ENCODE data around the gene TACR1. TPM values are rescaled to one million over a fixed set of nuclear protein-coding genes. Genes with fewer than 3 reads are reported as not detected.
"Not testable (repeated sequence)": the region's sequence is repeated elsewhere in the genome, so short reads cannot be mapped to it uniquely, and the experiment has no call there.

TACR1 gene
- total RNA-seq, 1 donor from 2014 or later = not detected

DNA sequence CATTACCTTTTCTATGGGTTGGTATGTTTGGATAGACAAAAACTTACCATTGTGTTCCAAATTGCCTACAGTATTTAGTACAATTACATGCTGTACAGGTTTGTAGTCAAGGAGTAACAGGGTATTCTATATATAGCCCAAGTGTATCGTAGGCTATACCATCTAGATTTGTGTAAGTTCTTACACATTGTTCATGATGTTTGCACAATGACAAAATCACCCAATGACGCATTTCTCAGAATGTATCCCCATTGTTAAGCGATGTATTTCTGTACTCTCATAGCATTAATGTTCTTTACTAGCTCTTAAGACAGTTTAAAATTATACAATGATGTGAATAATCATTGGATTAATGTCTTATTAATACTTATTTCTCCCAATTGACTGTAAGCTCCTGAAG, 16.7 kb downstream of the TACR1 start:
- Mint-ChIP-seq H3K9me3 (no peaks in the 10 kb centered on the region), H3K27me3 (ENCODE audit: low read depth) (no peaks in the 10 kb centered on the region)

GRCh38 chr2:75180476-75180875, 18.8 kb downstream of the TACR1 start:
- Mint-ChIP-seq H3K27ac (no peak overlapping the region), H3K27me3 (ENCODE audit: low read depth) (no peaks in the 10 kb centered on the region), H3K4me1 (ENCODE audit: low read depth) (no peaks in the 10 kb centered on the region), H3K36me3 (ENCODE audit: low read depth) (no peaks in the 10 kb centered on the region), H3K9me3 (no peaks in the 10 kb centered on the region), H3K4me3 (ENCODE audit: low read depth) (no peak overlapping the region)
- DNase-seq (ENCODE audit: low spot score) = no peak
- intact Hi-C loops (cut with micrococcal nuclease) = no loop called here

More for the DNA sequence above, 16.7 kb downstream of the TACR1 start:
- H3K4me3 Mint-ChIP-seq (ENCODE audit: low read depth) = no peak overlapping the region
- no peak for DNase-seq (ENCODE audit: low spot score)
- intact Hi-C loops (cut with micrococcal nuclease) = no loop called here
- H3K36me3 Mint-ChIP-seq (ENCODE audit: low read depth) = no peaks in the 10 kb centered on the region
- no peak overlapping the region for H3K27ac Mint-ChIP-seq
- H3K4me1 Mint-ChIP-seq (ENCODE audit: low read depth) = no peaks in the 10 kb centered on the region

DNA sequence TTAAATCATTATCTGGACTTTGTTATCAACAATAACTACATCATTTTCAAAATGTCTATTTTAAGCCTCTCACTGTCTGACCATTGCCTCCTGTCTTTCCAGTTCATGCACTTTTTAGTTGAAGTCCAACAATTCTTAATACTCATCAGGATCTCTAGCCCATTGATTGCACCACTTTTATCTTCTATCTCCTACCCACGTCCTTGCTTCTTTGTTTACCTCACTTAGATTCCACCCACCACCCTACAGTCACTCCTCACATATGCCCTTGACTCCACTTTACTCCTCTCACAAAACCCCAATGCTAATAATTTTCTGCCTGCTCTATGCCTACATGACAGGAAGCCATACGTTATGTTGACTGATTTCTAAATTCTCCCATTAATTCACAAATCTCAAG, 21.9 kb downstream of the TACR1 start:
- H3K27me3 Mint-ChIP-seq (ENCODE audit: low read depth) = no peaks in the 10 kb centered on the region
- intact Hi-C loops (cut with micrococcal nuclease) = no loop called here

DNA sequence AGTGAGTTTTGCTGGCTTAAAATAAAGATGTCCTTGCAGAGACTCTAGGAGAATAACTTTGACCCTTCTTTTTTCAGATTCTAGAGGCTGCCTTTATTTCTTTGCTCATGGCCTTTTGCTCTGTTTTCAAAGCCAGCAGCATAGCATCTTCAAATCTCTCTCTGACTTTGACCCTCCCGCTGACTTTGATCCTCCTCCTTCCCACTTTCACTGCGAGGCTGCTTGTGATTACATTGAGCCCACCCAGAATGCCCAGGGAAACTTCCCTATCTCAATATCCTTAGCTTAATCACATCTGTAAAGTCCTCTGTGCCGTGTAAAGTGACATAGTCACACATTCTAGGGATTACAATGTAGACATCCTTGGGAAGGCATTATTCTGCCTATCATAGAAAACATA, 23.9 kb downstream of the TACR1 start:
- H3K27ac Mint-ChIP-seq = no peak overlapping the region
- no peak for DNase-seq (ENCODE audit: low spot score)
- H3K9me3 Mint-ChIP-seq = no peaks in the 10 kb centered on the region
- H3K4me3 Mint-ChIP-seq (ENCODE audit: low read depth) = no peak overlapping the region
- H3K27me3 Mint-ChIP-seq (ENCODE audit: low read depth) = no peaks in the 10 kb centered on the region
- no peaks in the 10 kb centered on the region for H3K4me1 Mint-ChIP-seq (ENCODE audit: low read depth)
- intact Hi-C loops (cut with micrococcal nuclease) = no loop called here
- H3K36me3 Mint-ChIP-seq (ENCODE audit: low read depth) = no peaks in the 10 kb centered on the region

More for the DNA sequence above, 21.9 kb downstream of the TACR1 start:
- no peak for DNase-seq (ENCODE audit: low spot score)
- no peak overlapping the region for H3K4me3 Mint-ChIP-seq (ENCODE audit: low read depth)
- H3K4me1 Mint-ChIP-seq (ENCODE audit: low read depth) = no peaks in the 10 kb centered on the region
- no peak overlapping the region for H3K27ac Mint-ChIP-seq
- no peaks in the 10 kb centered on the region for H3K9me3 Mint-ChIP-seq
- no peaks in the 10 kb centered on the region for H3K36me3 Mint-ChIP-seq (ENCODE audit: low read depth)

DNA sequence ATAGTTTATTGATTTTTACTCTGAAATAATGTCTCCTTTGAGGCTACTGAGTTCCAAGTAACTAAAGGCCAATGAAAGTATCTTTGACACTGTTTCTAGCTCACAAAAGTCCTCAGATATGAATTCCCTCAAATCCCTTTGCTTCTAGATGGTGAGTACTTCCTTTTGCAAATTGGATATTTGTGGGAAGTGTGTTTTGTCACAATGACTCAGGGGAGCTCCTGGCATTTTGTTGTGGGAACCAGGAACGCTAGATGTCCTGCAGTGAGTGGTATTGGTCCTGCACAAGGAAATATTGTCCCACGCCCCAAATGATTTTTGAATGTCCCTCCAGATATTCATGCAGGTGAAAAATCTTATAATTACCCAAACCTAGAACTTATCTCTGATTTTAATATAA, 24.3 kb downstream of the TACR1 start:
- Mint-ChIP-seq H3K4me1 (ENCODE audit: low read depth) (no peaks in the 10 kb centered on the region), H3K27me3 (ENCODE audit: low read depth) (no peaks in the 10 kb centered on the region), H3K4me3 (ENCODE audit: low read depth) (no peak overlapping the region), H3K27ac (no peak overlapping the region), H3K9me3 (no peaks in the 10 kb centered on the region), H3K36me3 (ENCODE audit: low read depth) (no peaks in the 10 kb centered on the region)
- DNase-seq (ENCODE audit: low spot score) = no peak
- intact Hi-C loops (cut with micrococcal nuclease) = no loop called here

DNA sequence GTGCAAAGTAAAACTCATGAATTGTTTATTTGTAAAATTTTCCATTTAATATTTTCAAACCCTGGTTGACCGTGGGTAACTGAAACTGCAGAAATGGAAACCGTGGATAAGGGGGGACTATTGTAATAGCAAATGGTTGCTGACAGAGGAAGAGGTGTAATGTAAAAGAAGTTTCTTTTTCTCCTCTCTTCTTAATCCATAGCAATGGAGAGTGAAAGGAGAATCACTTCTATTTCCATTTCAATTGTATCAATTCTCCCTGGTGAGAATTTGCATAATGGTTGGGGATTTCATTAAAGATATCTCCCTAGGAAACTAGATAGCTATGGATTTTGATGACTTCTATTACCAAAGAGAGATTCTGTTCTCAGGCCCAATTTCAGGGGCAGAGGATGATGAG, 24.8 kb downstream of the TACR1 start:
- Mint-ChIP-seq H3K4me1 (ENCODE audit: low read depth) (no peaks in the 10 kb centered on the region), H3K27me3 (ENCODE audit: low read depth) (no peaks in the 10 kb centered on the region), H3K27ac (no peak overlapping the region), H3K9me3 (no peaks in the 10 kb centered on the region), H3K4me3 (ENCODE audit: low read depth) (no peak overlapping the region), H3K36me3 (ENCODE audit: low read depth) (no peaks in the 10 kb centered on the region)
- intact Hi-C loops (cut with micrococcal nuclease) = no loop called here
- DNase-seq (ENCODE audit: low spot score) = no peak

DNA sequence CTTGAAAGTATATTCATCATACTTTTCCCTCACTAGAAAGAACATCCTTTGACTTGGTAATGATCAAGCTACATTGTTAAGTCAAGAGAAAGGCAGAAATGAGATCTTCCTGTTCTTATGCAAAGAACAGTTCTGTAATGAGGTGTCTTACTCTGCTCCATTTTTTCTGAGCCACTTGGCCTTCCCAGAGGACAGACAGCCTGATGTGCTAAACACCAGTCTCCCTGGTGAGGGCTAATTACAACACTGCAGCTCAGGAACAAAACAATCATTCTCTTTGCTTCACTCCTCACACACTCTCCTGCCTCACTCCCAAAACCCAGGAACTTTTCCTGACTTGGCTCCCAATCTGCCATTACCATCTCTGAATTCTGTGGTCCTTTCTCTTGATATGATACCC, 25.6 kb downstream of the TACR1 start:
- Mint-ChIP-seq H3K27me3 (ENCODE audit: low read depth) (no peaks in the 10 kb centered on the region), H3K4me1 (ENCODE audit: low read depth) (no peaks in the 10 kb centered on the region), H3K4me3 (ENCODE audit: low read depth) (no peak overlapping the region), H3K9me3 (no peaks in the 10 kb centered on the region), H3K36me3 (ENCODE audit: low read depth) (no peaks in the 10 kb centered on the region), H3K27ac (no peak overlapping the region)
- DNase-seq (ENCODE audit: low spot score) = no peak
- intact Hi-C loops (cut with micrococcal nuclease) = no loop called here

DNA sequence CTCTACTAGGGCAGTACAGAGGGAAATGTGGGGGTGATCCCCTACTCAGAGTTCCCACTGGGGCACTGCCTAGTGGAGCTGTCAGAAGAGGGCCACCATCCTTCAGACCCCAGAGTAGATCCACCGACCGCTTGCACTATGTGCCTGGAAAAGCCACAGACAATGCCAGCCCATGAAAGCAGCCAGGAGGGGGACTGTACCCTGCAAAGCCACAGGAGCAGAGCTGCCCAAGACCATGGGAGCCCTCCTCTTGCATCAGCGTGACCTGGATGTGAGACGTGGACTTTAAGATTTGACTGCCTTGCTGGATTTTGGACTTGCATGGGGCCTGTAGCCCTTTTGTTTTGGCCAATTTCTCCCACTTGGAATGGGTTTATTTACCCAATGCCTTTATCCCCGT, 27.9 kb downstream of the TACR1 start:
- H3K4me1 Mint-ChIP-seq (ENCODE audit: low read depth); H3K9me3 Mint-ChIP-seq; H3K27me3 Mint-ChIP-seq (ENCODE audit: low read depth); intact Hi-C loops (cut with micrococcal nuclease); DNase-seq (ENCODE audit: low spot score); H3K4me3 Mint-ChIP-seq (ENCODE audit: low read depth); H3K27ac Mint-ChIP-seq; H3K36me3 Mint-ChIP-seq (ENCODE audit: low read depth): not testable (repeated sequence)

DNA sequence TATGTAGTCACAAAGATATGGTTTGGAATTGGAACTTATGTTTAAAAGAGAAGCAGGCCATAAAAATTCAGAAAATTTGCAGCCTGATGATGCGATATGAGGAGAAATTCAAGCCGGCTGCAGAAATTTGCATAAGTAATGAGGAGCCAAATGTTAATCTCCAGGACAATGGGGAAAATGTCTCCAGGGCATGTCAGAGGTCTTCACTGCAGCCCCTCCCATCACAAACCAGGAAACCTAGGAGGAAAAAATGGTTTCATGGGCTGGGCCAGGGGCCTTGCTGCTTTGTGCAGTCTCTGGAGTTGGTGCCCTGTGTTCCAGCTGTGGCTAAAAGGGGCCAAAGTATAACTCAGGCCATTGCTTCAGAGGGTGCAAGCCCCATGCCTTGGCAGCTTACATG, 28.4 kb downstream of the TACR1 start:
- no peaks in the 10 kb centered on the region for H3K36me3 Mint-ChIP-seq (ENCODE audit: low read depth)
- intact Hi-C loops (cut with micrococcal nuclease) = no loop called here
- DNase-seq (ENCODE audit: low spot score) = no peak
- no peaks in the 10 kb centered on the region for H3K9me3 Mint-ChIP-seq
- no peaks in the 10 kb centered on the region for H3K27me3 Mint-ChIP-seq (ENCODE audit: low read depth)
- H3K4me3 Mint-ChIP-seq (ENCODE audit: low read depth) = no peak overlapping the region
- H3K27ac Mint-ChIP-seq = no peak overlapping the region
- H3K4me1 Mint-ChIP-seq (ENCODE audit: low read depth) = no peaks in the 10 kb centered on the region

DNA sequence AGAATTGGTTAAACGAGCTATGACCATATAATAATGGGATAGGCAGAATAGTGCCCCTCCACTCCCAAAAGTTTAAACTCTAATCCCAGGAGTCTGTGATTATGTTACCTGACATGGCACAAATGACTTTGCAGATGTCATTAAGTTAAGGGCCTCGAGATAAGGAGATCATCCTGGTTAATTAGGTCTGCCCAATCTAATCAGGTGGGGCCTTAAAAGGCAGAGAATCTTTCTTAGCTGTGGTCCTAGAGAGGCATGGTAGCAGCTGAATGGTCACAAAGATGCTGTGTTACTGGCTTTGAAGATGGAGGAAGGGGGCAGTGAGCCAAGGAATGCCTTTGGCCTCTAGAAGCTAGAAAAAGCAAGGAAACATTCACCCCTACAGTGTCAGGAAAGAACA, 31.1 kb downstream of the TACR1 start:
- Mint-ChIP-seq H3K27me3 (ENCODE audit: low read depth) (no peaks in the 10 kb centered on the region), H3K4me3 (ENCODE audit: low read depth) (no peak overlapping the region), H3K36me3 (ENCODE audit: low read depth) (no peaks in the 10 kb centered on the region), H3K9me3 (no peaks in the 10 kb centered on the region), H3K4me1 (ENCODE audit: low read depth) (no peaks in the 10 kb centered on the region), H3K27ac (no peak overlapping the region)
- DNase-seq (ENCODE audit: low spot score) = no peak
- intact Hi-C loops (cut with micrococcal nuclease) = no loop called here

DNA sequence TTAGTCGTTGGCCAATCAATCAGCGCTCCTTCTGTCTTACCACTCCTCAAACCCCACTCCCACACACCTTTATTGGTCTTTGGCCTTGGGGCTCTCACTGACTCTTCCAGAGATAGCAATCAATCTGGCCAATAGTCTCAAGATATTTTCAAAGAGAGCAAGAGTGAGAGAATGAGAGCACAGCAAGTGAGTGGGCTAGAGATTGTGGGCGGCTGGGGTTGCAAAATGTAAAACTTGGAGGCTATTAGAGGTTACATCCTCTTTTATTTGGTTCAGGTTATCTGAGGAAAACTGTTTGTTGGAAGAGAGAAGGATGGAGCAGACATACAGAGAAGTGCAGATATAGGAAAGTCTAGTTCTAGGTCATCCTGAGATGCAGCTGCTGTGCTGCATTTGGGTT, 32.8 kb downstream of the TACR1 start:
- Mint-ChIP-seq H3K36me3 (ENCODE audit: low read depth) (no peaks in the 10 kb centered on the region), H3K4me3 (ENCODE audit: low read depth) (no peak overlapping the region), H3K4me1 (ENCODE audit: low read depth) (no peaks in the 10 kb centered on the region), H3K27me3 (ENCODE audit: low read depth) (no peaks in the 10 kb centered on the region), H3K9me3 (no peaks in the 10 kb centered on the region), H3K27ac (no peak overlapping the region)
- no peak for DNase-seq (ENCODE audit: low spot score)
- intact Hi-C loops (cut with micrococcal nuclease) = no loop called here

DNA sequence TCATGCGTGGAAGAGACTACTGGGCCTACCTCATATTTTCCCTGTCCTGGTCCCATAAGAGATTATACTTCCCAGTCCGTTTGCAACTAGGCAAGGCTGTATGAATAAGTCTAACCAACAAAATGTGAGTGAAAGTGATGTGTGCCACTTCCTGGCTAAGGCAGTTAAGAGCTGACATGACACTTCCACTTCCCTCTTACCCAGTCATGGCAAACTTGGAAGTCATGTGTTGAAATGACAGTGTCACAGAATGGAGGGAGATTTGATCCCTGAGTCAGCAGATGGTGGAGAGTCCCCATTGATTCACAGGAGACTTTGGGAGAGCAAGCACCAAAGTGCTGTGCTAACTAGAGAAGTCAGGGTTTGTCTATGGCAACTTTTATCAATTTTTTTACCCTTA, 36.4 kb downstream of the TACR1 start:
- Mint-ChIP-seq H3K27ac (no peak overlapping the region), H3K36me3 (ENCODE audit: low read depth) (no peaks in the 10 kb centered on the region), H3K4me3 (ENCODE audit: low read depth) (no peak overlapping the region), H3K4me1 (ENCODE audit: low read depth) (no peaks in the 10 kb centered on the region), H3K27me3 (ENCODE audit: low read depth) (peaks cover 2% of the 10 kb centered on the region), H3K9me3 (no peaks in the 10 kb centered on the region)
- intact Hi-C loops (cut with micrococcal nuclease) = no loop called here
- no peak for DNase-seq (ENCODE audit: low spot score)

DNA sequence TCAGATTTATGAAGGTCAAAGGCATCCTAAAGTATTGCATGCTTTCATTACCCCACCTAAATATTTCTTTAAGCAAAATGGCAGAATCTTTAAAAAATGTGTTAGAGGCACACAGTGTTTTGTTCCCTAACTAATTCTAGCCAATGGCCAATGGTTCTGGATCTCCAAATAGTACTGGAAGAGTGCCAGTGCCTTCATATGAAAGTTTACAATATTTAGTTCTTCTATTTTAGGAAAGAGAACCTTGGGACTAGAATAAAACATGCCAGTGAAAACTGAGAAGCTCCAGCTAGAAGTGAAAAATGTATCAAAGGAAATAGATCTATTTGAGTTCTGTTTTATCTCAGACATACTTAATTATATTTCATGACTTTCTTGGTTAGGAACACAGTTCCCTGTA, 37.1 kb downstream of the TACR1 start:
- Mint-ChIP-seq H3K4me3 (ENCODE audit: low read depth) (no peak overlapping the region), H3K36me3 (ENCODE audit: low read depth) (no peaks in the 10 kb centered on the region)

DNA sequence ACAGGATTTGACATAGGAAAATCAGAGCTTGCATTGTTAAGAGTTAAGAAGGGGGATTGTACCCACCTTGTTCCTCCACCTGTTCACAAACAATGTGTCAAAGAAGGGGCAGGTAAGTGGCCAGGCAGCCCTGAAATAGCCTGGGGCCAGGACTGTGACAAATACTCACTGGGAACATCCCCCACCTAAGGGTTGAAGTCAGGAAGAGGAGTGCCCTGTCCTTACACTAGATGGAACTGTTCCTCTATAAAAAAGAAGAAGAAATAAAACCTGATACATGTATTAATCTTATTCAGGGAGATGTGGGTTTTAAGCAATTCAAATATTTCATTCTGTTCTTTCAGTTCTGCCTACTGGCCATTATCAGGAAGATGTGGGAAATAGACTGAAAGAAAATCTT, 41.9 kb downstream of the TACR1 start:
- intact Hi-C loops (cut with micrococcal nuclease) = no loop called here
- H3K4me3 Mint-ChIP-seq (ENCODE audit: low read depth) = no peak overlapping the region
- H3K9me3 Mint-ChIP-seq = no peaks in the 10 kb centered on the region
- no peak overlapping the region for H3K27ac Mint-ChIP-seq
- H3K4me1 Mint-ChIP-seq (ENCODE audit: low read depth) = no peaks in the 10 kb centered on the region
- no peak for DNase-seq (ENCODE audit: low spot score)
- H3K36me3 Mint-ChIP-seq (ENCODE audit: low read depth) = no peaks in the 10 kb centered on the region
- peaks cover 2% of the 10 kb centered on the region for H3K27me3 Mint-ChIP-seq (ENCODE audit: low read depth)

More for the DNA sequence above, 37.1 kb downstream of the TACR1 start:
- H3K4me1 Mint-ChIP-seq (ENCODE audit: low read depth) = no peaks in the 10 kb centered on the region
- H3K27ac Mint-ChIP-seq = no peak overlapping the region
- H3K9me3 Mint-ChIP-seq = no peaks in the 10 kb centered on the region
- intact Hi-C loops (cut with micrococcal nuclease) = no loop called here
- H3K27me3 Mint-ChIP-seq (ENCODE audit: low read depth) = peaks cover 2% of the 10 kb centered on the region
- DNase-seq (ENCODE audit: low spot score) = no peak
